HepG2 (cell line): Measurements from ENCODE around the gene RPS6KA2. TPM values are rescaled to one million over a fixed set of nuclear protein-coding genes. Genes with fewer than 3 reads are reported as not detected.

ENCODE experiments used
- ATAC-seq: fragments of 200-7000 bp; cut with Tn5 transposase; 3 replicates; pipeline ENCODE4 v1.9.1; 2020; ENCODE audit warnings: mild to moderate bottlenecking, moderate library complexity
- Bru-seq: library from RNA; stranded (reverse); fragments of 400-500 nt; gene quantifications from one replicate; lab custom pipeline; 2021; lab: Mats Ljungman, UMichigan
- BruChase-seq, 2 experiments: library from RNA; stranded (reverse); fragments of 400-500 nt; gene quantifications; one replicate each; lab custom pipeline; 2021; lab: Mats Ljungman, UMichigan
- BruUV-seq: library from RNA; stranded (reverse); fragments of 400-500 nt; replicated peaks from 2 replicates; lab custom pipeline; 2021; lab: Mats Ljungman, UMichigan
- CTCF ChIA-PET: fragments of 300-600 bp; formaldehyde crosslinking; extraction: SDS; loops from one replicate; lab custom pipeline; 2021; ENCODE audit warnings: low total read pairs, inconsistent platforms, low intra/inter-chr PET ratio; lab: Yijun Ruan, JAX
- POLR2A ChIA-PET: fragments of 350-600 bp; sonication (Branson Sonifier 250); formaldehyde crosslinking; loops from one replicate; lab custom pipeline; 2020; ENCODE audit warnings: antibody characterized with exemption, inconsistent platforms; lab: Yijun Ruan, JAX
- DNase-seq: peaks from one replicate; pipeline ENCODE4 v3.0.0-alpha.2; 2015; ENCODE audit warnings: low spot score
- FAIRE-seq: peaks from 3 replicates; lab custom pipeline; 2011; peaks lifted over from hg19 to GRCh38; lab: Jason Lieb, UNC
- H2AFZ ChIP-seq: one replicate; pipeline ENCODE4 v1.6.1; 2011; ENCODE audit warnings: low read length, inconsistent platforms
- H3K27ac ChIP-seq: fragments of 300-600 bp; 3 replicates; pipeline ENCODE4 v1.8.0; 2011; ENCODE audit warnings: mixed run types, mild to moderate bottlenecking, mixed read lengths, low read length, inconsistent platforms; ENCODE audit not compliant: insufficient read depth; ENCODE audit errors: extremely low read length
- H3K27me3 ChIP-seq, 2 experiments: fragments of 200-600 bp in 1 of 2; 2 replicates in 1 of 2; 3 replicates in 1 of 2; pipeline versions ENCODE4 v1.6.0 to v1.8.0; 2011; ENCODE audit warnings: low read length in 2 of 2, mild to moderate bottlenecking in 2 of 2, moderate library complexity in 2 of 2, inconsistent platforms in 1 of 2; ENCODE audit not compliant: insufficient read depth in 2 of 2, control insufficient read depth in 1 of 2
- H3K36me3 ChIP-seq, 2 experiments: fragments of 200-600 bp in 1 of 2; replicated peaks in 1 of 2; 2 replicates in 1 of 2; 3 replicates in 1 of 2; pipeline versions ENCODE4 v1.5.1 to v1.8.0; 2011; ENCODE audit warnings: low read length in 2 of 2, inconsistent platforms in 1 of 2; ENCODE audit not compliant: insufficient read depth in 2 of 2, control insufficient read depth in 1 of 2
- H3K4me1 ChIP-seq: 2 replicates; pipeline ENCODE4 v1.5.1; 2012; ENCODE audit warnings: low read length, inconsistent platforms; ENCODE audit not compliant: insufficient read depth
- H3K4me2 ChIP-seq: 2 replicates; pipeline ENCODE4 v1.6.0; 2011; ENCODE audit warnings: low read depth, low read length, inconsistent platforms
- H3K4me3 ChIP-seq, 3 experiments: fragments of 200-600 bp in 1 of 3; sonication (generic), shearing (Covaris generic) in 1 of 3; replicated peaks in 1 of 3; 2 replicates each; pipeline ENCODE4 v1.5.1; 2011 to 2016; ENCODE audit warnings: low read length in 3 of 3, inconsistent platforms in 2 of 3, low read depth in 2 of 3, mild to moderate bottlenecking in 2 of 3, control low read depth in 1 of 3, mixed read lengths in 1 of 3; ENCODE audit not compliant: insufficient read depth in 1 of 3
- H3K79me2 ChIP-seq: one replicate; pipeline ENCODE4 v1.6.1; 2011; ENCODE audit warnings: low read length, inconsistent platforms; ENCODE audit not compliant: insufficient read depth
- H3K9ac ChIP-seq: 2 replicates; pipeline ENCODE4 v1.6.0; 2011; ENCODE audit warnings: mild to moderate bottlenecking, low read depth, low read length, inconsistent platforms; ENCODE audit not compliant: insufficient read depth
- H3K9me3 ChIP-seq: 2 replicates; pipeline ENCODE4 v1.5.1; 2012; ENCODE audit warnings: mild to moderate bottlenecking, low read length
- H4K20me1 ChIP-seq: 2 replicates; pipeline ENCODE4 v1.6.0; 2011; ENCODE audit warnings: inconsistent platforms, mild to moderate bottlenecking, low read length, moderate library complexity; ENCODE audit not compliant: insufficient read depth
- ATF7-NPFF ChIP-seq: sonication (generic); formaldehyde crosslinking; IDR thresholded peaks from 2 replicates; pipeline ENCODE4 v1.8.1; 2023; ENCODE audit warnings: mild to moderate bottlenecking, low read depth, missing genetic modification reagents, moderate library complexity
- ELF4 ChIP-seq: sonication (generic); formaldehyde crosslinking; IDR thresholded peaks from 2 replicates; pipeline ENCODE4 v1.5.0; 2020; ENCODE audit warnings: missing genetic modification reagents, mild to moderate bottlenecking, moderate library complexity, borderline replicate concordance
- MYC ChIP-seq: sonication (generic); formaldehyde crosslinking; IDR thresholded peaks from 2 replicates; pipeline ENCODE4 v1.9.0; 2021; ENCODE audit warnings: missing genetic modification reagents, borderline replicate concordance
- NFYC ChIP-seq: IDR thresholded peaks from 2 replicates; pipeline ENCODE4 v1.6.1; 2016; ENCODE audit warnings: missing genetic modification reagents, missing compliant biosample characterization
- SPEN ChIP-seq: sonication (generic); formaldehyde crosslinking; IDR thresholded peaks from 2 replicates; pipeline ENCODE4 v1.5.1; 2020; ENCODE audit warnings: low read depth, mild to moderate bottlenecking, missing genetic modification reagents
- TBX2 ChIP-seq: sonication (generic); formaldehyde crosslinking; IDR thresholded peaks from 2 replicates; pipeline ENCODE4 v1.5.0; 2020; ENCODE audit warnings: missing genetic modification reagents, mild to moderate bottlenecking, borderline replicate concordance
- YEATS4 ChIP-seq: sonication (generic); formaldehyde crosslinking; IDR thresholded peaks from 2 replicates; pipeline ENCODE4 v1.4.0; 2020; ENCODE audit warnings: missing genetic modification reagents, borderline replicate concordance
- ZFY ChIP-seq: sonication (generic); formaldehyde crosslinking; IDR thresholded peaks from 2 replicates; pipeline ENCODE4 v1.4.0; 2020; ENCODE audit warnings: missing genetic modification reagents
- ZNF558 ChIP-seq: sonication (generic); formaldehyde crosslinking; IDR thresholded peaks from 2 replicates; pipeline ENCODE4 v1.9.0; 2022; ENCODE audit warnings: mild to moderate bottlenecking, missing genetic modification reagents, borderline replicate concordance
- ZNF709 ChIP-seq: sonication (generic); formaldehyde crosslinking; IDR thresholded peaks from 2 replicates; pipeline ENCODE4 v1.5.0; 2020; ENCODE audit warnings: mild to moderate bottlenecking, missing genetic modification reagents
- ZNF775 ChIP-seq: sonication (generic); formaldehyde crosslinking; IDR thresholded peaks from 2 replicates; pipeline ENCODE4 v1.4.0; 2020; ENCODE audit warnings: missing genetic modification reagents, mild to moderate bottlenecking, moderate library complexity, borderline replicate concordance
- WGBS: methylation state at CpG from one replicate; pipeline ENCODE4 v1.1.6; 2017; ENCODE audit warnings: low lambda C conversion rate; 5-methylcytosine and 5-hydroxymethylcytosine counted together
- in situ Hi-C: cut with HindIII; loops from 2 replicates; pipeline ENCODE4 v1.10.0; 2017; ENCODE audit warnings: low pct_unique_long_range_greater_than_20kb; ENCODE audit not compliant: extremely low pct_ligation_motif_present
- intact Hi-C: fragments of 100-400 bp; cut with micrococcal nuclease; formaldehyde crosslinking; loops from one replicate; pipeline ENCODE4 v1.10.0; 2022; ENCODE audit not compliant: unreplicated experiment
- long read RNA-seq, 2 experiments: library from RNA in 1 of 2; library from polyadenylated mRNA in 1 of 2; stranded (forward) in 1 of 2; unstranded in 1 of 2; transcript quantifications; one replicate each; pipeline ENCODE4 v2.0.0, GENCODE V29; 2019 to 2022
- polyA minus RNA-seq, 3 experiments: library from RNA; depleted of rRNA, polyadenylated mRNA; stranded (reverse); fragments of >200 nt; gene quantifications; 2 replicates each; pipeline ENCODE4 v1.2.3, GENCODE V29; 2011; ENCODE audit warnings: low replicate concordance in 1 of 3
- polyA plus RNA-seq, 8 experiments: library from polyadenylated mRNA; depleted of rRNA in 3 of 8; stranded (reverse) in 7 of 8; unstranded in 1 of 8; fragments of >200 nt; fragmentation: Illumina TruSeq in 4 of 8; extraction: Trizol in 4 of 8; gene quantifications; 2 replicates each; pipeline versions ENCODE4 v1.2.1 to v1.2.3, GENCODE V29; 2011 to 2016; ENCODE audit warnings: low read depth in 4 of 8, missing spikeins in 1 of 8, mixed read lengths in 1 of 8; ENCODE audit not compliant: insufficient read depth in 1 of 8
- total RNA-seq, 5 experiments: library from RNA; depleted of rRNA; stranded (reverse); fragments of >200 nt; fragmentation: Illumina TruSeq; extraction: Trizol; gene quantifications; 2 replicates each; pipeline ENCODE4 v1.2.3, GENCODE V29; 2016; ENCODE audit warnings: low read depth in 1 of 5
- TF ChIP-seq, protein P1 (sequence below): sonication (generic); formaldehyde crosslinking; IDR thresholded peaks from 2 replicates; pipeline ENCODE4 v1.8.1; 2023; ENCODE audit warnings: mild to moderate bottlenecking, missing genetic modification reagents
- TF ChIP-seq, protein P2 (sequence below): sonication (generic); formaldehyde crosslinking; IDR thresholded peaks from 2 replicates; pipeline ENCODE4 v1.5.0; 2020; ENCODE audit warnings: missing genetic modification reagents

Gene RPS6KA2
- 0.03 and 0.22 TPM in 2 replicates for total RNA-seq (2016; rRNA removed; fragmentation: Illumina TruSeq; extraction: Trizol)
- not detected in 2 replicates for total RNA-seq (2016; cell fraction: cytosol; rRNA removed; fragmentation: Illumina TruSeq; extraction: Trizol; ENCODE audit: low read depth)
- 0.13 and 0.28 TPM in 2 replicates for total RNA-seq (2016; cell fraction: insoluble cytoplasmic fraction; rRNA removed; fragmentation: Illumina TruSeq; extraction: Trizol)
- 0.21 TPM in 1 of 2 replicates, not detected in the other for total RNA-seq (2016; cell fraction: membrane; rRNA removed; fragmentation: Illumina TruSeq; extraction: Trizol)
- total RNA-seq (2016; cell fraction: nucleus; rRNA removed; fragmentation: Illumina TruSeq; extraction: Trizol) = 0.25 and 1.5 TPM in 2 replicates
- polyA plus RNA-seq (2011; rRNA removed) = 0.38 and 0.47 TPM in 2 replicates
- polyA plus RNA-seq (2011; cell fraction: cytosol; rRNA removed) = 0.15 and 0.16 TPM in 2 replicates
- polyA plus RNA-seq (2011; cell fraction: nucleus; rRNA removed) = 1.7 and 2.2 TPM in 2 replicates
- polyA plus RNA-seq (2012) = 0.43 and 0.91 TPM in 2 replicates
- 0.02 and 0.09 TPM in 2 replicates for polyA plus RNA-seq (2016; cell fraction: cytosol; fragmentation: Illumina TruSeq; extraction: Trizol; ENCODE audit: low read depth)
- 0.05 TPM in 1 of 2 replicates, not detected in the other for polyA plus RNA-seq (2016; cell fraction: insoluble cytoplasmic fraction; fragmentation: Illumina TruSeq; extraction: Trizol; ENCODE audit: low read depth)
- 0.13 and 0.49 TPM in 2 replicates for polyA plus RNA-seq (2016; cell fraction: membrane; fragmentation: Illumina TruSeq; extraction: Trizol; ENCODE audit: low read depth)
- 0.79 and 1.1 TPM in 2 replicates for polyA plus RNA-seq (2016; cell fraction: nucleus; fragmentation: Illumina TruSeq; extraction: Trizol; ENCODE audit: insufficient read depth, low read depth)
- 0.80 TPM in 1 of 2 replicates, not detected in the other for polyA minus RNA-seq (2011; rRNA and poly(A)+ RNA removed; ENCODE audit: low replicate concordance)
- polyA minus RNA-seq (2011; cell fraction: cytosol; rRNA and poly(A)+ RNA removed) = not detected in 2 replicates
- polyA minus RNA-seq (2011; cell fraction: nucleus; rRNA and poly(A)+ RNA removed) = 3.1 and 5.0 TPM in 2 replicates
- percentile 33 among the genes with signal in this experiment for Bru-seq, nascent RNA
- BruChase-seq, experiment 1, labeled RNA remaining after a 6-hour chase = percentile 30 among the genes with signal in this experiment
- BruChase-seq, experiment 2, labeled RNA remaining after a 2-hour chase = percentile 39 among the genes with signal in this experiment
- long read RNA-seq, experiment 1, partial matches to known transcripts = 0 of 1 reads
- long read RNA-seq, experiment 1, other reads (novel, unspliced or antisense) = 1 of 1 reads
- long read RNA-seq, experiment 2, partial matches to known transcripts = 0 of 1 reads
- long read RNA-seq, experiment 2, other reads (novel, unspliced or antisense) = 1 of 1 reads

DNA sequence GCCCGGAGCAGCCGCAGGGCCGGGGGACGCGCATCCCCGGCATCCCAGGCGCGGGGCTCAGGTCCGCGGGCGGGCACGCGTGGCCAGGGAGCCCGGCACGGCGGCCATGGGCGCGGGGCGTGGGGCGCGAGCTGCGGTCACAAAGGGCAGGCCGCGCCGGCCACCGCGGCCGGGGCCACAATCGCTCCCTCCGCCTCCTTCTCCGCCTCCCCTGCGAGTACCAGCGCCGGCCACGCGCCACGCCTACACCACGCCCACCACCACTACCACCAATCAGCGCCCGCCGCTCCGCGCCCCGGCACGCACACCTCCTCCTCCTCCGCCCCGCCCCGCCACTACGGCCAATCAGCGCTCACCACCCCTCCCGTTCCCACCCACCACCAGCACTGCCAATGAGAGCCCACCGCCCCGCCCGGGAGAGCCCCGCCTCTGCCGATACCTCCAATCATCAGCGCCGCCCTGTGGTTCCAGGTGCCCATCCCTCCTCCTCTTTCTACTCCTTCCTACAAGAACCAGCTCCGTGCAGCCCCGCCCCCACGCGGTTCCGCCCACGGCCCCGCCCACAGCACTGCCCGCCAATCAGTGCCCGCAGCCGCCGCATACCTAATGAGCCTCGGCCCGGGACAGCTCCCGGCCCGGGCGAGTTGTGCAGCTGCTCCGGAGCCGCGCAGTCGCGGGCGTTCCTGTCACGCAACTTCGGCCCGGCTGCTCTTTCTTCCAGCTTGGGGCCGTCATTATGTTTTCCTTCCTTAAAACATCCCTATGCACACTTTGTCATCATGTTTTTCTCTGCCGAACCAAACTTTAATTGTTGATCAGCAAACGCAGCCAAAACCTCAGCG, at the start of gene RPS6KA2:
Gene RPS6KA2, minus strand, starts transcription at position 219 of the 842 bp plus-strand sequence. CDS start 232 bp downstream, outside the sequence.
- Histone ChIP-seq H3K9ac (no peak within 1 kb of the TSS), H3K9me3 (no peaks in the 10 kb centered on the region), H4K20me1 (no peaks in the 10 kb centered on the region; the same call in 1 of the 2 replicates), H3K27me3 (peaks cover 16 to 65% of the 10 kb centered on the region in 2 experiments), H2AFZ (no peak within 1 kb of the TSS), H3K27ac (no peak within 1 kb of the TSS), H3K4me3 (peak within 1 kb of the TSS; percentile 53 to 67 (median 59)), H3K4me1 (peaks cover 12% of the 10 kb centered on the region), H3K79me2 (no peaks in the 10 kb centered on the region), H3K4me2 (peak within 1 kb of the TSS; percentile 72), H3K36me3 (no peaks in the 10 kb centered on the region)
- ChIA-PET POLR2A (interaction anchor here (0.6 to 0.9 kb wide), 2 partner anchors 146 to 284 kb away, joined by 3 read pairs; no protein-coding TSS in a partner anchor), CTCF (no interaction called here)
- 25% methylated on average over 59 of the region's 87 CpGs for WGBS
- intact Hi-C loops (no loop called here), in situ Hi-C loops (no loop called here)
- peak; percentile 89 for DNase-seq
- BruUV-seq = no TSS peak
- ATAC-seq = peak; percentile 96
- no peak for FAIRE-seq
- TF ChIP-seq ELF4 = 0 out of 2 replicates have a peak, but pooled peaks have one; percentile 46
- no peak for TF ChIP-seq ZNF775 (CRISPR knock-in tag)
- TF ChIP-seq ZNF709 = 0 out of 2 replicates have a peak, but pooled peaks have one; percentile 35
- peak; percentile 13; the same call in 1 of the 2 replicates for TF ChIP-seq SPEN (CRISPR knock-in tag)
- peak; percentile 14; the same call in 1 of the 2 replicates for TF ChIP-seq MYC (CRISPR knock-in tag)
- TF ChIP-seq, protein P1, sequence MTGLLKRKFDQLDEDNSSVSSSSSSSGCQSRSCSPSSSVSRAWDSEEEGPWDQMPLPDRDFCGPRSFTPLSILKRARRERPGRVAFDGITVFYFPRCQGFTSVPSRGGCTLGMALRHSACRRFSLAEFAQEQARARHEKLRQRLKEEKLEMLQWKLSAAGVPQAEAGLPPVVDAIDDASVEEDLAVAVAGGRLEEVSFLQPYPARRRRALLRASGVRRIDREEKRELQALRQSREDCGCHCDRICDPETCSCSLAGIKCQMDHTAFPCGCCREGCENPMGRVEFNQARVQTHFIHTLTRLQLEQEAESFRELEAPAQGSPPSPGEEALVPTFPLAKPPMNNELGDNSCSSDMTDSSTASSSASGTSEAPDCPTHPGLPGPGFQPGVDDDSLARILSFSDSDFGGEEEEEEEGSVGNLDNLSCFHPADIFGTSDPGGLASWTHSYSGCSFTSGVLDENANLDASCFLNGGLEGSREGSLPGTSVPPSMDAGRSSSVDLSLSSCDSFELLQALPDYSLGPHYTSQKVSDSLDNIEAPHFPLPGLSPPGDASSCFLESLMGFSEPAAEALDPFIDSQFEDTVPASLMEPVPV (CRISPR knock-in tag) = no peak
- TF ChIP-seq, protein P2, sequence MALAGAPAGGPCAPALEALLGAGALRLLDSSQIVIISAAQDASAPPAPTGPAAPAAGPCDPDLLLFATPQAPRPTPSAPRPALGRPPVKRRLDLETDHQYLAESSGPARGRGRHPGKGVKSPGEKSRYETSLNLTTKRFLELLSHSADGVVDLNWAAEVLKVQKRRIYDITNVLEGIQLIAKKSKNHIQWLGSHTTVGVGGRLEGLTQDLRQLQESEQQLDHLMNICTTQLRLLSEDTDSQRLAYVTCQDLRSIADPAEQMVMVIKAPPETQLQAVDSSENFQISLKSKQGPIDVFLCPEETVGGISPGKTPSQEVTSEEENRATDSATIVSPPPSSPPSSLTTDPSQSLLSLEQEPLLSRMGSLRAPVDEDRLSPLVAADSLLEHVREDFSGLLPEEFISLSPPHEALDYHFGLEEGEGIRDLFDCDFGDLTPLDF (CRISPR knock-in tag) = no peak
- 0 out of 2 replicates have a peak, but pooled peaks have one; percentile 38 for TF ChIP-seq ATF7-NPFF (CRISPR knock-in tag)
- TF ChIP-seq ZNF558 (CRISPR knock-in tag) = no peak
- peak; percentile 70 for TF ChIP-seq NFYC
- TF ChIP-seq YEATS4 (CRISPR knock-in tag) = 0 out of 2 replicates have a peak, but pooled peaks have one; percentile 27
- TF ChIP-seq TBX2 (CRISPR knock-in tag) = 0 out of 2 replicates have a peak, but pooled peaks have one; percentile 29
- peak; percentile 47; the same call in 1 of the 2 replicates for TF ChIP-seq ZFY
